ENCODE results near the gene PLCB4.

DNA sequence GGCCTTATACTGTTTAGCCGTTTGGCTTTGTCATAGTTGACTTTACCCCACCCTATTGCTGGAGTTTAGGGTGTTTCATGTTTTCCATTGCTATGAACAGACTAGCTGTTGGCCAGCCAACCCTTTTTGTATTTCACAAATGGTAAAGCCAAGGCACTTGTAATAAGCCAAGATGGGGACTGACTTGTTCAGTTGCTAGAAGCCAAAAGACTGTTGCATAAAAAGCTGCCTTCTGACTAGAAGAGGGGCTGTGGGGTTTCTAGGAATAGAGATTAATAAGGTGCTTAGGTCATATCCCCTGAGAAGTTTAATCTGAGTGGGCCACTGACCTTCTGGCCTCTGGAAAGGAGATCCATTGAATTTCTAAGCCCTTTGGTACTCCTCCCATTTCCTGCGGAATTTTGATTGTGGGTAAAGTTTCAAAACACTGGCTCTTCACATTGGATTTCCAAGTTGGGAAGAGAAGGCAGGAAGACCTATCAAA is 211.1 kb downstream of the PLCB4 start:
- TF ChIP-seq POLR2A (IDR thresholded peaks at IDR 0.05; ENCODE audit: low read depth, low read length) (no peak), POLR2AphosphoS5 (IDR thresholded peaks at IDR 0.05; ENCODE audit: low read depth, low read length) (no peak)
